ENCODE data around the gene MITF.

The MITF gene

GRCh38 chr3:69755795-69756194 lies 16.5 kb downstream of the MITF start:
- no peak for DNase-seq
- TF ChIP-seq GATA1 (IDR thresholded peaks at IDR 0.05; ENCODE audit: low read depth, low read length) (no peak), POLR2A (IDR thresholded peaks at IDR 0.05; ENCODE audit: low read length) (no peak)

- peak in 1 of 2 experiments; percentile 5 for DNase-seq
- TF ChIP-seq GATA1 (IDR thresholded peaks at IDR 0.05; ENCODE audit: low read depth, low read length) (no peak), POLR2A (IDR thresholded peaks at IDR 0.05; ENCODE audit: low read length) (no peak)
Observed at GRCh38 chr3:69761896-69762767, 22.9 kb downstream of the MITF start.

GRCh38 chr3:69762768-69763229 lies 23.5 kb downstream of the MITF start:
- DNase-seq: no peak
- TF ChIP-seq GATA1 (IDR thresholded peaks at IDR 0.05; ENCODE audit: low read depth, low read length) (no peak), POLR2A (IDR thresholded peaks at IDR 0.05; ENCODE audit: low read length) (no peak)

- DNase-seq: no peak
- no peak for TF ChIP-seq POLR2A (IDR thresholded peaks at IDR 0.05; ENCODE audit: low read length)
- TF ChIP-seq GATA1 (IDR thresholded peaks at IDR 0.05; ENCODE audit: low read depth, low read length): no peak
Observed at GRCh38 chr3:69763458-69763857, 24.2 kb downstream of the MITF start.

GRCh38 chr3:69764121-69764741 lies 25.0 kb downstream of the MITF start:
- DNase-seq: no peak
- TF ChIP-seq POLR2A (IDR thresholded peaks at IDR 0.05; ENCODE audit: low read length) (no peak), GATA1 (IDR thresholded peaks at IDR 0.05; ENCODE audit: low read depth, low read length) (no peak)

- TF ChIP-seq POLR2A (IDR thresholded peaks at IDR 0.05; ENCODE audit: low read length) (no peak), GATA1 (IDR thresholded peaks at IDR 0.05; ENCODE audit: low read depth, low read length) (no peak)
- no peak for DNase-seq
Observed at GRCh38 chr3:69764861-69765260, 25.6 kb downstream of the MITF start.

- TF ChIP-seq POLR2A (IDR thresholded peaks at IDR 0.05; ENCODE audit: low read length) (no peak), GATA1 (IDR thresholded peaks at IDR 0.05; ENCODE audit: low read depth, low read length) (no peak)
Observed at GRCh38 chr3:69766638-69767037, 27.4 kb downstream of the MITF start.

GRCh38 chr3:69767571-69767970 lies 28.3 kb downstream of the MITF start:
- TF ChIP-seq GATA1 (IDR thresholded peaks at IDR 0.05; ENCODE audit: low read depth, low read length) (no peak), POLR2A (IDR thresholded peaks at IDR 0.05; ENCODE audit: low read length) (no peak)

More at GRCh38 chr3:69766638-69767037, 27.4 kb downstream of the MITF start:
- no peak for DNase-seq

GRCh38 chr3:69768438-69768837 lies 29.2 kb downstream of the MITF start:
- DNase-seq: no peak
- no peak for TF ChIP-seq GATA1 (IDR thresholded peaks at IDR 0.05; ENCODE audit: low read depth, low read length)
- TF ChIP-seq POLR2A (IDR thresholded peaks at IDR 0.05; ENCODE audit: low read length): no peak

More at GRCh38 chr3:69767571-69767970, 28.3 kb downstream of the MITF start:
- DNase-seq: no peak

GRCh38 chr3:69770219-69770618 lies 31.0 kb downstream of the MITF start:
- DNase-seq: no peak
- no peak for TF ChIP-seq GATA1 (IDR thresholded peaks at IDR 0.05; ENCODE audit: low read depth, low read length)
- no peak for TF ChIP-seq POLR2A (IDR thresholded peaks at IDR 0.05; ENCODE audit: low read length)

GRCh38 chr3:69770976-69771634 lies 31.8 kb downstream of the MITF start:
- no peak for DNase-seq
- TF ChIP-seq GATA1 (IDR thresholded peaks at IDR 0.05; ENCODE audit: low read depth, low read length) (no peak), POLR2A (IDR thresholded peaks at IDR 0.05; ENCODE audit: low read length) (no peak)

- TF ChIP-seq GATA1 (IDR thresholded peaks at IDR 0.05; ENCODE audit: low read depth, low read length) (no peak), POLR2A (IDR thresholded peaks at IDR 0.05; ENCODE audit: low read length) (no peak)
- DNase-seq: no peak
Observed at GRCh38 chr3:69772152-69772867, 33.0 kb downstream of the MITF start.

- peak in 1 of 2 experiments; percentile 29 for DNase-seq
Observed at GRCh38 chr3:69774029-69774428, 34.8 kb downstream of the MITF start.

More at GRCh38 chr3:69774029-69774428, 34.8 kb downstream of the MITF start:
- TF ChIP-seq POLR2A (IDR thresholded peaks at IDR 0.05; ENCODE audit: low read length): no peak
